Stomach (tissue), 9 donors: ENCODE measurements around the gene CUL1. TPM values are rescaled to one million over a fixed set of nuclear protein-coding genes. Genes with fewer than 3 reads are reported as not detected.
A peak's percentile ranks its signal among the peaks of the same experiment; 100 is the strongest.

Source experiments
- DNase-seq, 2 donors: peaks; one replicate each; pipeline versions ENCODE4 v3.0.0 to v3.0.0-alpha.2; 2013 to 2019
- H3K27ac ChIP-seq, 5 donors: fragments of 200-600 bp in 4 of 5; sonication (generic) in 4 of 5; one replicate each; pipeline ENCODE4 v1.5.1; 2013 to 2019; ENCODE audit warnings: mild to moderate bottlenecking in 1 of 5, moderate library complexity in 1 of 5
- H3K27me3 ChIP-seq, 3 donors: fragments of 200-600 bp; sonication (generic); one replicate each; pipeline ENCODE4 v1.5.1; 2017 to 2019; ENCODE audit warnings: mixed run types in 1 of 3
- H3K36me3 ChIP-seq, 4 donors: fragments of 200-600 bp; sonication (generic); 1 replicate in 3 of 4; 2 replicates in 1 of 4; pipeline ENCODE4 v1.5.1; 2016 to 2019
- H3K4me1 ChIP-seq, 4 donors: fragments of 200-600 bp; sonication (generic); one replicate each; pipeline ENCODE4 v1.5.1; 2016 to 2019
- H3K4me3 ChIP-seq, 4 donors: fragments of 200-600 bp; sonication (generic) in 3 of 4; one replicate each; pipeline ENCODE4 v1.5.1; 2016 to 2019; ENCODE audit warnings: mild to moderate bottlenecking in 1 of 4
- H3K9me3 ChIP-seq, 4 donors: fragments of 200-600 bp; sonication (generic); one replicate each; pipeline ENCODE4 v1.5.1; 2016 to 2019
- EP300 ChIP-seq: sonication (generic); formaldehyde crosslinking; IDR thresholded peaks from one replicate; pipeline ENCODE4 v1.6.1; 2017; ENCODE audit warnings: antibody characterized with exemption
- POLR2A ChIP-seq, 4 donors: fragments of 450-650 bp; IDR thresholded peaks; one replicate each; pipeline ENCODE4 v1.6.1; 2016; ENCODE audit warnings: antibody characterized with exemption in 4 of 4, control low read depth in 2 of 4, mild to moderate bottlenecking in 1 of 4, moderate library complexity in 1 of 4
- POLR2AphosphoS5 ChIP-seq, 3 donors: sonication (generic); formaldehyde crosslinking; IDR thresholded peaks; one replicate each; pipeline ENCODE4 v1.6.1; 2016; ENCODE audit warnings: antibody characterized with exemption in 3 of 3
- WGBS, 5 donors: extraction: QIAGEN DNeasy Blood & Tissue Kit in 3 of 5; methylation state at CpG; one replicate each; pipeline versions ENCODE4 v1.1.5 to v1.1.7; 2013 to 2018; 5-methylcytosine and 5-hydroxymethylcytosine counted together
- intact Hi-C: fragments of 100-400 bp; cut with DNase I; formaldehyde crosslinking; loops from one replicate; pipeline ENCODE4 v1.15.1; 2023; ENCODE audit warnings: low total_unique reads
- polyA plus RNA-seq, 3 donors: library from polyadenylated mRNA; stranded (reverse); fragments of 200-250 nt; gene quantifications; one replicate each; pipeline ENCODE4 v1.2.3, GENCODE V29; 2013
- small RNA-seq, 4 donors: library from RNA; depleted of rRNA; stranded (forward); fragments of <200 nt; gene quantifications; one replicate each; pipeline ENCODE3, GENCODE V24; 2016
- total RNA-seq, 5 donors: library from RNA; depleted of rRNA; stranded (reverse); fragments of >200 nt; gene quantifications; one replicate each; pipeline versions ENCODE4 v1.1.0 to v1.2.3, GENCODE V29; 2014 to 2016
- TF ChIP-seq, protein P1 (sequence below), 7 experiments: fragments of 450-650 bp in 4 of 7; fragments of 200-600 bp in 3 of 7; sonication (generic) in 3 of 7; IDR thresholded peaks; one replicate each; pipeline ENCODE4 v1.5.1; 2016 to 2019; ENCODE audit warnings: antibody characterized with exemption in 7 of 7, control low read depth in 2 of 7, mild to moderate bottlenecking in 1 of 7
- donor health status: healthy with polysubstance abuse.
- donor health status: Bipolar disorder and iron deficiency.
- donor health status: healthy.

The CUL1 gene
- total and polyA plus RNA-seq, 8 donors = 22.5 to 56.4 (median 29.2) TPM

DNA sequence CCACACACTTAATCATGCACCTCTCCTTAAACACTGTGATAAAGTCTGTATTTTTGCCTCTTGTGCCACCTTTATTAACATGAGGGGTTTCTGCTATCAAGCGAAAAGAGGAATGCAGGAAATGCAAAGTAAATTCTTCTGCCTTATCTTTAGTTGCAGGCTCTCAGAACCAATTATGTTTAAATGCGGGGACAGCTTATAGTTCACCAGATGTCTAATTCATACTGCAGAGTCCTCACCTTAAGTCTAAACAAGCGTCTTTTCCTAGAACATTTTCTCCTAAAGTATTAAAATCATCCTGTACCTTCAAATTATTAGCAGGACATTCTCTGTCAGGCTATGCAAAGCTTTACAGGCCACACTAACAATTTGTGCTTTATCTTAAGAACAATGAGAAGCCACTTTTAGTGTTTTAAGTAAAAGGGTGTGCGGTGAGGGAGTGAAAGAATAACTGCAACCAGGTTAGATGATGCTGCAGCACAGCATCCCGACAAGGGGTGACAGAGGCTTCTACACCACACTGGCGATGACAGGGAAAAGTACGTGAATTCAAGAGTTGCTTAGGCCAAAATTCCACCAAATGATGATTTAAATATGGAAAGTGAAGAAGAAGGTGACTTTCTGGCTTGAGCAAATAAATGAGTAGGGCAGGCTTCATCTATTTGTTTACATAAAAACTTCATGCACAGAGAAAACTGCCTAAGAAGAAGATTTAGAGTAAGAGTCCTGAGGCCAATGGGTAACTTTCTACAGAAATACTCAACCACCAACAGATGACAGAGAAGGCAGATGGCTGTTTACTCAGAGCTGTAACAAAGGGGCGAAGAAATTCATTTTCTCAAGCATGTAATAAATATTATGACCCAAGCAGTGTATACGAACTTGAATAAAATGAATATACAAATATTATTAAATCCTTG, 149.4 kb downstream of the CUL1 start:
- H3K4me3 ChIP-seq = no peak overlapping the region
- TF ChIP-seq POLR2A (IDR thresholded peaks at IDR 0.05) (no peak), EP300 (no peak), POLR2AphosphoS5 (IDR thresholded peaks at IDR 0.05) (no peak)
- TF ChIP-seq, protein P1, sequence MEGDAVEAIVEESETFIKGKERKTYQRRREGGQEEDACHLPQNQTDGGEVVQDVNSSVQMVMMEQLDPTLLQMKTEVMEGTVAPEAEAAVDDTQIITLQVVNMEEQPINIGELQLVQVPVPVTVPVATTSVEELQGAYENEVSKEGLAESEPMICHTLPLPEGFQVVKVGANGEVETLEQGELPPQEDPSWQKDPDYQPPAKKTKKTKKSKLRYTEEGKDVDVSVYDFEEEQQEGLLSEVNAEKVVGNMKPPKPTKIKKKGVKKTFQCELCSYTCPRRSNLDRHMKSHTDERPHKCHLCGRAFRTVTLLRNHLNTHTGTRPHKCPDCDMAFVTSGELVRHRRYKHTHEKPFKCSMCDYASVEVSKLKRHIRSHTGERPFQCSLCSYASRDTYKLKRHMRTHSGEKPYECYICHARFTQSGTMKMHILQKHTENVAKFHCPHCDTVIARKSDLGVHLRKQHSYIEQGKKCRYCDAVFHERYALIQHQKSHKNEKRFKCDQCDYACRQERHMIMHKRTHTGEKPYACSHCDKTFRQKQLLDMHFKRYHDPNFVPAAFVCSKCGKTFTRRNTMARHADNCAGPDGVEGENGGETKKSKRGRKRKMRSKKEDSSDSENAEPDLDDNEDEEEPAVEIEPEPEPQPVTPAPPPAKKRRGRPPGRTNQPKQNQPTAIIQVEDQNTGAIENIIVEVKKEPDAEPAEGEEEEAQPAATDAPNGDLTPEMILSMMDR (IDR thresholded peaks at IDR 0.05) = no peak
- no peaks in the 10 kb centered on the region for H3K27me3 ChIP-seq
- no peaks in the 10 kb centered on the region for H3K36me3 ChIP-seq
- DNase-seq = no peak
- 74 to 81% (median 77%) methylated on average over 9 of the region's 9 CpGs for WGBS, 5 donors
- H3K4me1 ChIP-seq = peaks cover 0 to 11% (median 2%) of the 10 kb centered on the region in 4 donors
- no peak overlapping the region for H3K27ac ChIP-seq
- H3K9me3 ChIP-seq = no peaks in the 10 kb centered on the region
- intact Hi-C loops = no loop called here

DNA sequence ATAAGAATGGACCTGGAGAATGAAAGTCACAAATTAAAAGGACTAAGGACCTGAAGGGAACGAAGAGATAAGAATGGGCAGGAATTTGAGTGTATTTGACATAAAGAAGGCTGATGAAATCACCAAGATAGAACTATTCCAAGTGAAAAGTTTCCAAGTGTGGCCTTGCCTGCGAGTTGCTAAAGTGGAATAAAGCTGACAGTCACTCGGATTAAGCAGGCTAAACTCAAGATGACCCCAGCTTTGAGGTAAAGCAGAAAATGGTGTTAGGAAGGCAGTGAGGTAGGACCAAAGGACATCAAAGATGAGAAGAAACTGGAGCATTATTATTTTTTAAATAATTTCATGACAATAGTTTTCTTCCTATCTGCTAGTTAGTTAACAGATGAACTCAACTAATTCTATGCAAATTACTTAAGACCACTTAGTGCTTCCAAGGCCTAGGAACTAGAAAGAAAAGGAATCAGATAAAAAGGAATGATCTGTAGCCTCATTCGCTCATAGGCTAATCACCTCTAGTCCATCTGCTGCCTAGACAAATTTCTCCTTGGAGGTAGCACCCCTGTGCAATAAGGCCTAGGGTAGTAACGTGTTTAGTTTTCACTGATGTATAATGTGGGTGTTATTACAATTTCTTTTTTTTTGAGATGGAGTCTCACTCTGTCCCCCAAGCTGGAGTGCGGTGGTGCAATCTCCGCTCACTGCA, 150.8 kb downstream of the CUL1 start:
- Histone ChIP-seq H3K4me1 (peaks cover 0 to 11% (median under 1%) of the 10 kb centered on the region in 4 donors), H3K4me3 (no peak overlapping the region), H3K27ac (no peak overlapping the region), H3K9me3 (no peaks in the 10 kb centered on the region), H3K36me3 (no peaks in the 10 kb centered on the region), H3K27me3 (no peaks in the 10 kb centered on the region)
- peak in 1 of 2 donors; percentile 13 for DNase-seq
- 77 to 88% (median 83%) methylated on average over 7 of the region's 7 CpGs for WGBS, 5 donors
- TF ChIP-seq EP300 (no peak), POLR2A (IDR thresholded peaks at IDR 0.05) (no peak), POLR2AphosphoS5 (IDR thresholded peaks at IDR 0.05) (no peak)
- TF ChIP-seq, protein P1 (IDR thresholded peaks at IDR 0.05) = no peak
- intact Hi-C loops = no loop called here

DNA sequence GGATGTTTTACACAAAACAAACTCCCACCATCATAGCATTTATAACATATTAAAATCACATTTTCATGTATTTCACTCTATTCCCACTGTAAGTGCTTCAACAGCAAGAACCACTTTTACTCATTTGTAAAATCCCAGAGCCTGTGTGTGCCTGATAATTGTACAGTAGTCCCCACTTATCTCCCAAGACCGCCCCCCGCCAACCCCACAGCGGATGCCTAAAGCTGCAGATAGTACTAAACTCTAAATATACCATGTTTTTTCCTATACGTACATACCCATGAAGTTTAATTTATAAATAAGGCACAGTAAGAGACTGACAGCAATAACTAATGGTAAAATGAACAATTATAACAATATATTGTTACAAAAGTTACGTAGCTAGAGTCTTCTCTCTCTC, 151.9 kb downstream of the CUL1 start:
- TF ChIP-seq POLR2AphosphoS5 (IDR thresholded peaks at IDR 0.05) (no peak), POLR2A (IDR thresholded peaks at IDR 0.05) (no peak), EP300 (no peak)
- TF ChIP-seq, protein P1 (IDR thresholded peaks at IDR 0.05) = no peak
- 96 to 99% (median 98%) methylated on average over 5 of the region's 5 CpGs for WGBS, 5 donors
- peaks cover 0 to 5% (median 0%) of the 10 kb centered on the region in 4 donors for H3K4me1 ChIP-seq
- no peaks in the 10 kb centered on the region for H3K9me3 ChIP-seq
- intact Hi-C loops = no loop called here
- DNase-seq = no peak
- H3K4me3 ChIP-seq = no peak overlapping the region
- no peaks in the 10 kb centered on the region for H3K36me3 ChIP-seq
- no peaks in the 10 kb centered on the region for H3K27me3 ChIP-seq
- H3K27ac ChIP-seq = no peak overlapping the region

Small RNAs within 50 kb of the gene (small RNA-seq; reads per million reads assigned to genes)
- gene RNU7-20P = 0 reads per million in 4 donors

Other genes starting within 250 kb of the CUL1 start
- gene C7orf33, start 108.1 kb upstream of the CUL1 start, total RNA-seq = not detected
- not detected for gene C7orf33, start 108.1 kb upstream of the CUL1 start, polyA plus RNA-seq
- 10 to 100 TPM in 2 of 5 donors, 1 to 10 TPM in 1, under 1 TPM in 2; under 0.01 to 12.9 (median 5.5) TPM for gene EZH2, start 185.4 kb downstream of the CUL1 start, total RNA-seq
- gene EZH2, start 185.4 kb downstream of the CUL1 start, polyA plus RNA-seq = 10 to 100 TPM in 1 of 3 donors, 1 to 10 TPM in 2; 2.9 to 10.1 (median 3.7) TPM